Nephron (organoid): Measurements from ENCODE around the gene BLOC1S3.

Experiments used
- H3K27ac Mint-ChIP-seq, 3 experiments: 2 replicates each; pipeline ENCODE4 v1.8.0; 2020; ENCODE audit warnings: mixed read lengths in 3 of 3, mild to moderate bottlenecking in 2 of 3, moderate library complexity in 1 of 3
- H3K27me3 Mint-ChIP-seq: 2 replicates; pipeline ENCODE4 v1.8.0; 2021; ENCODE audit warnings: low read depth, mild to moderate bottlenecking, moderate library complexity, mixed read lengths
- H3K36me3 Mint-ChIP-seq: 2 replicates; pipeline ENCODE4 v1.8.0; 2020; ENCODE audit warnings: low read depth, mixed read lengths
- H3K4me1 Mint-ChIP-seq: 2 replicates; pipeline ENCODE4 v1.8.0; 2020; ENCODE audit warnings: mixed read lengths
- H3K4me3 Mint-ChIP-seq, 3 experiments: 2 replicates each; pipeline ENCODE4 v1.8.0; 2020; ENCODE audit warnings: mild to moderate bottlenecking in 3 of 3, mixed read lengths in 3 of 3, moderate library complexity in 2 of 3
- H3K9me3 Mint-ChIP-seq: 2 replicates; pipeline ENCODE4 v1.8.0; 2020; ENCODE audit warnings: mixed read lengths
- TF ChIP-seq, protein P1 (sequence below), 3 experiments: fragments of 200-600 bp; sonication (generic); IDR thresholded peaks; one replicate each; pipeline ENCODE4 v1.5.0; 2021; ENCODE audit warnings: antibody characterized with exemption in 3 of 3; ENCODE audit not compliant: unreplicated experiment in 3 of 3

BLOC1S3 gene

DNA sequence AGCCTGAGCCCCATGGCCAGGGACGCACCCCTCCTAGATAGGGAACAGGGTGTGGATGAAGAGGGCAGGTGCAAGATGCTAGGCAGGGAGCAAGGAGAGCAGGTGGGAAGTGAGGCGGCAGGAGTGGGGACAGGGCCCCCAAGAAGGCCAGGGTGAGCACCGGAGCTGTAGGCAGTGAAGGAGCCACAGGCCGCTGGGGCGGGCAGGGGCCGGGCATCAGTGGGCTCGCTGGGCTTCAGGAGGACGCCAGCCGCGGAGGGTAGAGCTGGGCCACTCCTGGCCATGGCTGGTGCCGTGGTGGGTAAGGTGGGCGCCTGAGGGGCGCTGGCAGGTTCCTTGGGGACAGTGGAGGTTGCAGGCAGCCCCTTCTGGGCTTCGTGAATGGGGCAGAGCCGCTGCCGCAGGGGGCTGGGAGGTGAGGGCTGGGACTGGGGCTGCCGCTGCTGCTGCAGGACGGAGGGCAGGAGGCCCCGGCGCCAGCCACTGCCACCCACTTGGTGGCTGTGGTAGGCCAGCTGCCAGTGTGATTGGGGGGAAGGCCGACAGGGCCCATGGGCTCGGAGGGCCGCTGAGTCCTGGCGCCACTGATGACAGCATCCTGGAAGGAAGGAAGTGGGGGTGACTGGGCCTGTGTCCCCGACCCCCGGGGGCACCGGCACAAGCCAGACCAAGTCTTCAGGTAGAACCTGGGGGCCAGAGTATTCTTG lies 19.9 kb upstream of the BLOC1S3 start:
- TF ChIP-seq, protein P1, sequence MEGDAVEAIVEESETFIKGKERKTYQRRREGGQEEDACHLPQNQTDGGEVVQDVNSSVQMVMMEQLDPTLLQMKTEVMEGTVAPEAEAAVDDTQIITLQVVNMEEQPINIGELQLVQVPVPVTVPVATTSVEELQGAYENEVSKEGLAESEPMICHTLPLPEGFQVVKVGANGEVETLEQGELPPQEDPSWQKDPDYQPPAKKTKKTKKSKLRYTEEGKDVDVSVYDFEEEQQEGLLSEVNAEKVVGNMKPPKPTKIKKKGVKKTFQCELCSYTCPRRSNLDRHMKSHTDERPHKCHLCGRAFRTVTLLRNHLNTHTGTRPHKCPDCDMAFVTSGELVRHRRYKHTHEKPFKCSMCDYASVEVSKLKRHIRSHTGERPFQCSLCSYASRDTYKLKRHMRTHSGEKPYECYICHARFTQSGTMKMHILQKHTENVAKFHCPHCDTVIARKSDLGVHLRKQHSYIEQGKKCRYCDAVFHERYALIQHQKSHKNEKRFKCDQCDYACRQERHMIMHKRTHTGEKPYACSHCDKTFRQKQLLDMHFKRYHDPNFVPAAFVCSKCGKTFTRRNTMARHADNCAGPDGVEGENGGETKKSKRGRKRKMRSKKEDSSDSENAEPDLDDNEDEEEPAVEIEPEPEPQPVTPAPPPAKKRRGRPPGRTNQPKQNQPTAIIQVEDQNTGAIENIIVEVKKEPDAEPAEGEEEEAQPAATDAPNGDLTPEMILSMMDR (IDR thresholded peaks at IDR 0.05; ENCODE audit: unreplicated experiment in 3 of 3) = no peak
- H3K4me3 Mint-ChIP-seq = no peak overlapping the region
- H3K9me3 Mint-ChIP-seq = no peaks in the 10 kb centered on the region
- H3K27ac Mint-ChIP-seq = no peak overlapping the region
- H3K27me3 Mint-ChIP-seq = peaks cover 35% of the 10 kb centered on the region
- H3K36me3 Mint-ChIP-seq = no peaks in the 10 kb centered on the region
- H3K4me1 Mint-ChIP-seq = peaks cover 7% of the 10 kb centered on the region

DNA sequence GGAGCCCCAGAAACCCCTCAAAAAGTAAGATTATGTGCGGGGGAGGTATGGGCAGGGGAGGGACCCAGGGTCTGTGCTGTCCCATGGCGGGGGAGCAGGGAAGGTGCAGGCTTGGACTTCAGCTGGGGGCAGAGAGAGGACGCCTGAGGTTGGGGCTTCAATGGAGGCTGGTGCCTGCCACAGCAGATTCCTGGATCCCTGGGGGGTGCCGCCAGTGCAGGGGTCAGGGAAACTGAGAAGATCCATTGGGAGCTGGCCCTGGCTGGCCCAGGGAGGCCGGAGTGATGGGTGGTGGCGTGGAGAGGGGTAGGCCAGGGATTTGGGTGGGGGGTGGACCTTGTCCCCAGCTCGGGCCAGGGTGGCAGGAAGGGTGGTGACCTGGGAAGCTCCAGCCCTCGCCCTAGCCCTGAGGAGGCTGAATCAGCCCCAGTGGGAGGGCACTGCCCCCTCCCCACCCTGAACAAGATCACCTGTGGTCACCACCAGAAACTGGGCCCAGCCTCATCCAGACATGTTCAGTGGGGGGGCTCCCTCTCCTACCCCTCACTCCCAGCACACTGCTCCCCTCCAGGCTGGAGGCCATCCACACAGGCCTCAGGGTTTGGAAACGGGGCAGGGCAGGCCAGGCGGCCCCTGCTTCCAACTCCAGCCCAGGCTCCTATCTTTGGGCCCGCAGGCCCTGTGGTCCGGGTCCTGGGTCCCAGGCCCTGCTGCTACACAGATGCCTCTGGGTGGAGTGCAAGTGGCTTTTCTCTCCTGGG lies 19.2 kb upstream of the BLOC1S3 start:
- Mint-ChIP-seq H3K27me3 (peaks cover 27% of the 10 kb centered on the region), H3K4me3 (no peak overlapping the region), H3K27ac (no peak overlapping the region), H3K36me3 (no peaks in the 10 kb centered on the region), H3K9me3 (no peaks in the 10 kb centered on the region), H3K4me1 (peaks cover under 1% of the 10 kb centered on the region)
- TF ChIP-seq, protein P1 (IDR thresholded peaks at IDR 0.05; ENCODE audit: unreplicated experiment in 3 of 3) = no peak

GRCh38 chr19:45159971-45160324 lies 18.6 kb upstream of the BLOC1S3 start:
- Mint-ChIP-seq H3K36me3 (no peaks in the 10 kb centered on the region), H3K27ac (peak overlapping the region in 1 of 3 experiments; percentile 3), H3K4me1 (no peaks in the 10 kb centered on the region), H3K9me3 (no peaks in the 10 kb centered on the region), H3K4me3 (no peak overlapping the region), H3K27me3 (peaks cover 27% of the 10 kb centered on the region)
- TF ChIP-seq, protein P1 (IDR thresholded peaks at IDR 0.05; ENCODE audit: unreplicated experiment in 3 of 3) = no peak

GRCh38 chr19:45160870-45161737 lies 17.5 kb upstream of the BLOC1S3 start, which contains the start of gene NKPD1:
Gene NKPD1, minus strand, starts transcription at chr19:45160982. Its CDS starts 832 bp downstream, at chr19:45160150.
- TF ChIP-seq, protein P1 (IDR thresholded peaks at IDR 0.05; ENCODE audit: unreplicated experiment in 3 of 3) = no peak
- Mint-ChIP-seq H3K36me3 (no peaks in the 10 kb centered on the region), H3K9me3 (no peaks in the 10 kb centered on the region), H3K27ac (peak within 1 kb of the TSS in 1 of 3 experiments; percentile 3), H3K27me3 (peaks cover 21% of the 10 kb centered on the region), H3K4me3 (no peak within 1 kb of the TSS), H3K4me1 (no peaks in the 10 kb centered on the region)

DNA sequence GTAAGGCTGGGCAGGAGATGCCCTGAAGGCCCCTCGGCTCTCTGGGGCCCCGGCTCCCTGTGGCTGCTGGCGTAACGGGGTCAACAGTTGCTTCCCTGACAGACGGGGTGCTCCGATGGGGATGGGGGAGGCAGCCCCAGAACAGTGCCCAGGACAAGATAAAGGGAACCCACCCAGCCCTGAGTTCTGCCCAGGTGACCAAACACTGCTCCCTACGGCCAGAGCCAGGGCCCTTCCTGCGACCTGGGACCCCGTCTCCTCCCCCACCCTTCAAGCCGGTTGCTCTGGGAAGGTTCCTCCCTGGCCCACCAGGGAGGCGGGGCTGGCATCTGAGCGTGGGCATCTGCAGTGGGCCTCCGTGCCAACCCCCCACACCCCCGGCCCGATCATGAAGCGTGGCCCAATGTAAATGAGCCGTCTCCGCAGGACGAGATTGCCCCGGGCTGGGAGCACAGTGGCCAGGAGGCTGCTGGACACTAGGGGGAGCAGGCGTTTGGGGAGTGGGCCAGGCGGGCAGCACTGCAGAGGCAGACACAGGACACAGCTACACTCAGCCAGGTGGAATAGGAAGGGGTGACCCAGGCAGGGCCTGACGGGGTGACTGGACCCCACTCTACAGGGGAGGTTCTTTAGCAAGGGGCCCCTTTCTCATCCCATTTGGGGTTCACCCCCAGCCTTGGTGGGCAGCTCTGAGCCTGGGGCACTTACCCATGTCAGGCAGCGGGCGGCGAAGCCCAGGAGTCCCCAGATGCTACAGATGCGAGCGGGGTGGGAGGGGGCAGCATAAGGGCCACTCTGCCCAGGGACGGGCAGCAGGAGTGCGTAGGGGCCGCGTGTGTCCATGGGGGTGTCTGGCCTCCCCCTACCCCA lies 16.6 kb upstream of the BLOC1S3 start:
- Mint-ChIP-seq H3K36me3 (no peaks in the 10 kb centered on the region), H3K27me3 (peaks cover 21% of the 10 kb centered on the region), H3K4me3 (no peak overlapping the region), H3K9me3 (no peaks in the 10 kb centered on the region), H3K27ac (no peak overlapping the region), H3K4me1 (no peaks in the 10 kb centered on the region)
- TF ChIP-seq, protein P1 (IDR thresholded peaks at IDR 0.05; ENCODE audit: unreplicated experiment in 3 of 3) = peak; percentile 58 to 64 (median 58)
